DND-41 (cell line): ENCODE data around the gene TPM1.

Experiments
- ATAC-seq: fragments of 200-7000 bp; cut with Tn5 transposase; 3 replicates; pipeline ENCODE4 v1.9.1; 2021; ENCODE audit warnings: low read depth; ENCODE audit not compliant: insufficient read depth
- DNase-seq: peaks from one replicate; pipeline ENCODE4 v3.0.0-alpha.2; 2020
- H2AFZ ChIP-seq: 2 replicates; pipeline ENCODE4 v1.6.0; 2012; ENCODE audit warnings: low read depth, low read length
- H3K27ac ChIP-seq: 2 replicates; pipeline ENCODE4 v1.5.1; 2012; ENCODE audit warnings: low read length, inconsistent platforms
- H3K27me3 ChIP-seq: fragments of 200-600 bp; sonication (generic); 2 replicates; pipeline ENCODE4 v1.6.0; 2012; ENCODE audit warnings: low read length, mild to moderate bottlenecking, inconsistent platforms; ENCODE audit not compliant: insufficient read depth, poor library complexity
- H3K36me3 ChIP-seq: 2 replicates; pipeline ENCODE4 v1.5.1; 2012; ENCODE audit warnings: low read length, inconsistent platforms; ENCODE audit not compliant: insufficient read depth
- H3K4me1 ChIP-seq: 2 replicates; pipeline ENCODE4 v1.5.1; 2012; ENCODE audit warnings: mild to moderate bottlenecking, low read length; ENCODE audit not compliant: insufficient read depth
- H3K4me2 ChIP-seq: 2 replicates; pipeline ENCODE4 v1.6.0; 2012; ENCODE audit warnings: mild to moderate bottlenecking, moderate library complexity, low read length, inconsistent platforms; ENCODE audit not compliant: insufficient read depth
- H3K4me3 ChIP-seq, 2 experiments: fragments of 200-600 bp in 1 of 2; shearing (Covaris generic) in 1 of 2; 2 replicates each; pipeline ENCODE4 v1.5.1; 2012 to 2016; ENCODE audit warnings: inconsistent platforms in 2 of 2, low read length in 2 of 2, mild to moderate bottlenecking in 2 of 2, low read depth in 1 of 2, moderate library complexity in 1 of 2
- H3K79me2 ChIP-seq: 2 replicates; pipeline ENCODE4 v1.6.0; 2012; ENCODE audit warnings: low read length, inconsistent platforms; ENCODE audit not compliant: insufficient read depth
- H3K9ac ChIP-seq: 2 replicates; pipeline ENCODE4 v1.6.0; 2012; ENCODE audit warnings: low read depth, mild to moderate bottlenecking, inconsistent platforms, low read length, moderate library complexity
- H3K9me3 ChIP-seq: 2 replicates; pipeline ENCODE4 v1.5.1; 2012; ENCODE audit warnings: low read length, moderate library complexity, mild to moderate bottlenecking, inconsistent platforms; ENCODE audit not compliant: insufficient read depth, severe bottlenecking
- H4K20me1 ChIP-seq: 2 replicates; pipeline ENCODE4 v1.6.0; 2012; ENCODE audit warnings: low read length; ENCODE audit not compliant: insufficient read depth
- EZH2 ChIP-seq: IDR thresholded peaks from 3 replicates; pipeline ENCODE4 v1.6.1; 2012; ENCODE audit warnings: borderline replicate concordance, low read depth, mild to moderate bottlenecking, moderate library complexity, low read length, inconsistent platforms; ENCODE audit not compliant: severe bottlenecking
- TF ChIP-seq, protein P1 (sequence below): IDR thresholded peaks from 2 replicates; pipeline ENCODE4 v1.5.1; 2012; ENCODE audit warnings: borderline replicate concordance, low read length, moderate library complexity, mild to moderate bottlenecking; ENCODE audit not compliant: poor library complexity, severe bottlenecking; ENCODE audit errors: extremely low read depth

The TPM1 gene

GRCh38 chr15:63052077-63052841, 9.7 kb downstream of the TPM1 start:
- DNase-seq (no peak), ATAC-seq (no peak)
- H3K79me2 ChIP-seq: no peaks in the 10 kb centered on the region; the same call in 1 of the 2 replicates
- no peak overlapping the region for H3K9ac ChIP-seq
- no peak overlapping the region for H3K4me3 ChIP-seq
- no peaks in the 10 kb centered on the region; the same call in 1 of the 2 replicates for H3K36me3 ChIP-seq
- H3K27ac ChIP-seq: no peak overlapping the region
- H3K4me1 ChIP-seq: peaks cover 25% of the 10 kb centered on the region
- no peaks in the 10 kb centered on the region for H3K9me3 ChIP-seq
- H2AFZ ChIP-seq: no peak overlapping the region
- H3K27me3 ChIP-seq: no peaks in the 10 kb centered on the region
- H3K4me2 ChIP-seq: no peak overlapping the region
- no peak for TF ChIP-seq EZH2
- TF ChIP-seq, protein P1, sequence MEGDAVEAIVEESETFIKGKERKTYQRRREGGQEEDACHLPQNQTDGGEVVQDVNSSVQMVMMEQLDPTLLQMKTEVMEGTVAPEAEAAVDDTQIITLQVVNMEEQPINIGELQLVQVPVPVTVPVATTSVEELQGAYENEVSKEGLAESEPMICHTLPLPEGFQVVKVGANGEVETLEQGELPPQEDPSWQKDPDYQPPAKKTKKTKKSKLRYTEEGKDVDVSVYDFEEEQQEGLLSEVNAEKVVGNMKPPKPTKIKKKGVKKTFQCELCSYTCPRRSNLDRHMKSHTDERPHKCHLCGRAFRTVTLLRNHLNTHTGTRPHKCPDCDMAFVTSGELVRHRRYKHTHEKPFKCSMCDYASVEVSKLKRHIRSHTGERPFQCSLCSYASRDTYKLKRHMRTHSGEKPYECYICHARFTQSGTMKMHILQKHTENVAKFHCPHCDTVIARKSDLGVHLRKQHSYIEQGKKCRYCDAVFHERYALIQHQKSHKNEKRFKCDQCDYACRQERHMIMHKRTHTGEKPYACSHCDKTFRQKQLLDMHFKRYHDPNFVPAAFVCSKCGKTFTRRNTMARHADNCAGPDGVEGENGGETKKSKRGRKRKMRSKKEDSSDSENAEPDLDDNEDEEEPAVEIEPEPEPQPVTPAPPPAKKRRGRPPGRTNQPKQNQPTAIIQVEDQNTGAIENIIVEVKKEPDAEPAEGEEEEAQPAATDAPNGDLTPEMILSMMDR: no peak
- H4K20me1 ChIP-seq: no peaks in the 10 kb centered on the region

GRCh38 chr15:63052961-63053698, 10.6 kb downstream of the TPM1 start:
- no peak overlapping the region for H3K9ac ChIP-seq
- no peaks in the 10 kb centered on the region; the same call in 1 of the 2 replicates for H3K36me3 ChIP-seq
- H3K4me2 ChIP-seq: no peak overlapping the region
- peaks cover 19% of the 10 kb centered on the region for H3K4me1 ChIP-seq
- no peaks in the 10 kb centered on the region for H4K20me1 ChIP-seq
- no peaks in the 10 kb centered on the region for H3K9me3 ChIP-seq
- no peak overlapping the region for H3K4me3 ChIP-seq
- ATAC-seq: no peak
- TF ChIP-seq, protein P1: no peak
- TF ChIP-seq EZH2: no peak
- no peak overlapping the region for H3K27ac ChIP-seq
- no peak overlapping the region for H2AFZ ChIP-seq
- DNase-seq: no peak
- no peaks in the 10 kb centered on the region; the same call in 1 of the 2 replicates for H3K79me2 ChIP-seq
- no peaks in the 10 kb centered on the region for H3K27me3 ChIP-seq

DNA sequence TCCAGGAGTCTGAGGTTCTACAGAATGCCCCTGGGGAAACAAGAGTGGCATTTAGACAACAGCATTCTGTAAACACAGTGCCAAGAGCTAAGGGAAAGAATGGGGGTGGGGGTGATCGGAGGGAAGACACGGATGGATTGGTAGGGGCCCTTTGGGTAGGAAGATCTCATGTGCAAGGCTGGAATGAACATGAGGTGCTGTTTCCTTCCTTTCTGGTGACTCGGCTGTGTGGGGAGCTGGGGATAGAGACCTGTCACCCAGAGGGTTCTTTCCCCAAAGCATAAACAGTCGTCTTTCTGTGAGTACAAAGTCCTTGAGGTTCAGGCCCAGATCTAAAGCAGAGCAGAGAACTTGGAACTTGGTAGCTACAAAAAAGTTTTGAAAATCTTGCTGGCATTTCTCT, 11.7 kb downstream of the TPM1 start:
- TF ChIP-seq EZH2: no peak
- TF ChIP-seq, protein P1: no peak
- Histone ChIP-seq H4K20me1 (no peaks in the 10 kb centered on the region), H3K4me3 (no peak overlapping the region), H3K36me3 (0 out of 2 replicates have a peak, but pooled peaks cover under 1% of the 10 kb centered on the region), H3K27me3 (no peaks in the 10 kb centered on the region), H3K27ac (no peak overlapping the region), H2AFZ (no peak overlapping the region), H3K79me2 (no peaks in the 10 kb centered on the region; the same call in 1 of the 2 replicates), H3K9me3 (no peaks in the 10 kb centered on the region), H3K9ac (no peak overlapping the region), H3K4me1 (peaks cover 11% of the 10 kb centered on the region), H3K4me2 (no peak overlapping the region)
- DNase-seq (no peak), ATAC-seq (no peak)
